Caco-2 (cell line): ENCODE results near the gene GOLGA6D. TPM values are rescaled to one million over a fixed set of nuclear protein-coding genes. Genes with fewer than 3 reads are reported as not detected.

Experiments used
- BruUV-seq: library from RNA; stranded (reverse); fragments of 400-500 nt; replicated peaks from 2 replicates; lab custom pipeline; 2021; lab: Mats Ljungman, UMichigan
- CTCF ChIA-PET: fragments of 300-600 bp; sonication (Branson Sonifier 250); formaldehyde crosslinking; loops from one replicate; lab custom pipeline; 2022; ENCODE audit warnings: antibody characterized with exemption; lab: Charles Lee
- POLR2A ChIA-PET: fragments of 300-600 bp; sonication (Branson Sonifier 250); formaldehyde crosslinking; loops from one replicate; lab custom pipeline; 2022; ENCODE audit warnings: antibody characterized with exemption; lab: Charles Lee
- DNase-seq, 2 experiments: peaks; one replicate each; pipeline versions ENCODE4 v3.0.0 to v3.0.0-alpha.2; 2020 to 2022
- H3K27me3 ChIP-seq: replicated peaks from 2 replicates; pipeline ENCODE4 v1.6.0; 2011; ENCODE audit warnings: low read length; ENCODE audit not compliant: control insufficient read depth, insufficient read depth
- H3K36me3 ChIP-seq: 2 replicates; pipeline ENCODE4 v1.5.1; 2011; ENCODE audit warnings: low read length; ENCODE audit not compliant: control insufficient read depth, insufficient read depth
- H3K4me1 ChIP-seq: fragments of 250-450 bp; sonication (Bioruptor Pico); 2 replicates; pipeline ENCODE4 v1.5.1; 2020; ENCODE audit warnings: mild to moderate bottlenecking
- H3K4me3 ChIP-seq: 2 replicates; pipeline ENCODE4 v1.5.1; 2011; ENCODE audit warnings: low read depth, mild to moderate bottlenecking, control low read depth, low read length
- H3K9me3 ChIP-seq: fragments of 250-450 bp; sonication (Bioruptor Pico); 2 replicates; pipeline ENCODE4 v1.5.1; 2020; ENCODE audit warnings: mild to moderate bottlenecking, moderate library complexity
- H3K27ac Mint-ChIP-seq: one replicate; pipeline ENCODE4 v1.8.0; 2022; ENCODE audit warnings: mixed read lengths; ENCODE audit not compliant: unreplicated experiment
- H3K27me3 Mint-ChIP-seq: one replicate; pipeline ENCODE4 v1.8.0; 2022; ENCODE audit warnings: mixed read lengths; ENCODE audit not compliant: insufficient read depth, unreplicated experiment
- H3K36me3 Mint-ChIP-seq: one replicate; pipeline ENCODE4 v1.8.0; 2022; ENCODE audit warnings: mild to moderate bottlenecking, mixed read lengths; ENCODE audit not compliant: insufficient read depth, unreplicated experiment
- H3K4me1 Mint-ChIP-seq: one replicate; pipeline ENCODE4 v1.8.0; 2022; ENCODE audit warnings: low read depth, mixed read lengths; ENCODE audit not compliant: unreplicated experiment
- H3K4me3 Mint-ChIP-seq: one replicate; pipeline ENCODE4 v1.8.0; 2022; ENCODE audit warnings: mild to moderate bottlenecking, moderate library complexity, mixed read lengths; ENCODE audit not compliant: unreplicated experiment
- H3K9me3 Mint-ChIP-seq: one replicate; pipeline ENCODE4 v1.8.0; 2022; ENCODE audit warnings: mixed read lengths; ENCODE audit not compliant: unreplicated experiment
- intact Hi-C: fragments of 100-400 bp; cut with micrococcal nuclease; formaldehyde crosslinking; loops from one replicate; pipeline ENCODE4 v1.10.0; 2022; ENCODE audit not compliant: unreplicated experiment
- total RNA-seq: library from RNA; stranded (reverse); gene quantifications from 2 replicates; pipeline ENCODE4 v1.2.3, GENCODE V29; 2022
- TF ChIP-seq, protein P1 (sequence below), 2 experiments: fragments of 200-600 bp in 1 of 2; IDR thresholded peaks; 1 replicate in 1 of 2; 2 replicates in 1 of 2; pipeline versions ENCODE4 v1.5.1 to v1.8.0; 2011 to 2022; ENCODE audit warnings: antibody characterized with exemption in 1 of 2, control low read depth in 1 of 2, inconsistent platforms in 1 of 2, low read depth in 1 of 2, low read length in 1 of 2, mild to moderate bottlenecking in 1 of 2, moderate library complexity in 1 of 2; ENCODE audit not compliant: insufficient read depth in 1 of 2, severe bottlenecking in 1 of 2, unreplicated experiment in 1 of 2

GOLGA6D gene
- total RNA-seq, 1 experiment from 2014 or later = not detected

DNA sequence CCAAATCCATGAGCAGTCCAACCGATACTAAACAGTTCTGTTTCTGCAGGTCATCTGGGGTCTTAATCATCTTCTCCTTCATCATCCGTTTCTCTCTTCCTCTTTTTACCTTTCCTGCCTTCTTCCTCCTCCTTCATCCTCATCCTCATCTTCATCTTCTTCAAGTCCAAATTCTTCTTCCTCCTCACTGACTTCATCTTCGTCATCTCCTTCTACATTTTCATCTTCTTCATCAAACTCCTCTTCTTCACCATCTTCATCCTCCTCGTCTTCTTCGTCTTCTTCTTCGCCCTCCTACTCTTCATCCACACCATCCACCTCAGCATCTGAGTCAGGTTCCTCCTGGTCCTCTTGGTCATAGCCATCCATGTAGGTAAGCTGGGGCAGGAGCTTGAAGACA, 39.1 kb downstream of the GOLGA6D start:
- intact Hi-C loops = no loop called here
- Mint-ChIP-seq H3K4me3 (no peak overlapping the region), H3K27me3 (peaks cover 6% of the 10 kb centered on the region), H3K4me1 (peaks cover 5% of the 10 kb centered on the region), H3K27ac (no peak overlapping the region), H3K36me3 (no peaks in the 10 kb centered on the region), H3K9me3 (peaks cover 10% of the 10 kb centered on the region)
- ChIA-PET POLR2A (no interaction called here), CTCF (interaction anchor here (0.7 kb wide), 1 partner anchor 117 kb away, joined by 5 read pairs; no protein-coding TSS in a partner anchor)
- BruUV-seq = no TSS peak
- Histone ChIP-seq H3K36me3 (no peaks in the 10 kb centered on the region), H3K4me3 (no peak overlapping the region), H3K4me1 (no peaks in the 10 kb centered on the region), H3K27me3 (no peaks in the 10 kb centered on the region), H3K9me3 (no peaks in the 10 kb centered on the region)
- no peak for DNase-seq
- TF ChIP-seq, protein P1, sequence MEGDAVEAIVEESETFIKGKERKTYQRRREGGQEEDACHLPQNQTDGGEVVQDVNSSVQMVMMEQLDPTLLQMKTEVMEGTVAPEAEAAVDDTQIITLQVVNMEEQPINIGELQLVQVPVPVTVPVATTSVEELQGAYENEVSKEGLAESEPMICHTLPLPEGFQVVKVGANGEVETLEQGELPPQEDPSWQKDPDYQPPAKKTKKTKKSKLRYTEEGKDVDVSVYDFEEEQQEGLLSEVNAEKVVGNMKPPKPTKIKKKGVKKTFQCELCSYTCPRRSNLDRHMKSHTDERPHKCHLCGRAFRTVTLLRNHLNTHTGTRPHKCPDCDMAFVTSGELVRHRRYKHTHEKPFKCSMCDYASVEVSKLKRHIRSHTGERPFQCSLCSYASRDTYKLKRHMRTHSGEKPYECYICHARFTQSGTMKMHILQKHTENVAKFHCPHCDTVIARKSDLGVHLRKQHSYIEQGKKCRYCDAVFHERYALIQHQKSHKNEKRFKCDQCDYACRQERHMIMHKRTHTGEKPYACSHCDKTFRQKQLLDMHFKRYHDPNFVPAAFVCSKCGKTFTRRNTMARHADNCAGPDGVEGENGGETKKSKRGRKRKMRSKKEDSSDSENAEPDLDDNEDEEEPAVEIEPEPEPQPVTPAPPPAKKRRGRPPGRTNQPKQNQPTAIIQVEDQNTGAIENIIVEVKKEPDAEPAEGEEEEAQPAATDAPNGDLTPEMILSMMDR (IDR thresholded peaks at IDR 0.05; ENCODE audit: insufficient read depth in 1 of 2, low read depth in 1 of 2, low read length in 1 of 2, severe bottlenecking in 1 of 2, unreplicated experiment in 1 of 2) = no peak

- ChIA-PET POLR2A (no interaction called here), CTCF (no interaction called here)
- no peaks in the 10 kb centered on the region for H3K27me3 ChIP-seq
- no peaks in the 10 kb centered on the region for H3K4me1 ChIP-seq
- no peaks in the 10 kb centered on the region for H3K36me3 ChIP-seq
- Mint-ChIP-seq H3K4me3 (no peak overlapping the region), H3K36me3 (no peaks in the 10 kb centered on the region), H3K9me3 (peaks cover 10% of the 10 kb centered on the region), H3K27me3 (peaks cover 3% of the 10 kb centered on the region), H3K27ac (no peak overlapping the region), H3K4me1 (peaks cover 5% of the 10 kb centered on the region)
- no peak for DNase-seq
- BruUV-seq = no TSS peak
- intact Hi-C loops = no loop called here
- no peak overlapping the region for H3K4me3 ChIP-seq
- H3K9me3 ChIP-seq = no peaks in the 10 kb centered on the region
- TF ChIP-seq, protein P1 (IDR thresholded peaks at IDR 0.05; ENCODE audit: insufficient read depth in 1 of 2, low read depth in 1 of 2, low read length in 1 of 2, severe bottlenecking in 1 of 2, unreplicated experiment in 1 of 2) = no peak
Observed at GRCh38 chr15:75325922-75326321, 43.3 kb downstream of the GOLGA6D start.

DNA sequence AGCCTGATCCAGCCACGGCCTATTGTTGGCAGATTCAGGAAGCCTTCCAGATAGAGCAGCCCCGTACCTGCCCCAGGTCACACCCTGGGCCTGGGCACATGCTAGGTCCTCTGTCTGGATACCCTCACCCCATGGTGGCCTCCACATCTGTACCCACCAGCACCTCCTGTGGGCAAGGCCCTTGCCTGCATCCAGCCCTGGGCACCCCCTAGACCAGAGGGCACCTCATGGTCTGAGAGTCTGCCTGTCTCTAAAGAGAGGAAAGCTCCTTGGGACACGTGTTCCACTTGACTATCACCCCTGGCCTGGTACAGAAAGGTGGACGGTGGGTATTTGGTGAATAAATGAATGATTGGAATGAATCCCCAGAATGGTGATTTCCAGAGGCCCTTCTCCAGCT, 44.4 kb downstream of the GOLGA6D start:
- Mint-ChIP-seq H3K36me3 (no peaks in the 10 kb centered on the region), H3K9me3 (peaks cover 3% of the 10 kb centered on the region), H3K4me1 (peaks cover 5% of the 10 kb centered on the region), H3K4me3 (no peak overlapping the region), H3K27ac (no peak overlapping the region), H3K27me3 (no peaks in the 10 kb centered on the region)
- Histone ChIP-seq H3K4me3 (no peak overlapping the region), H3K4me1 (no peaks in the 10 kb centered on the region), H3K9me3 (no peaks in the 10 kb centered on the region), H3K27me3 (no peaks in the 10 kb centered on the region), H3K36me3 (no peaks in the 10 kb centered on the region)
- ChIA-PET POLR2A (no interaction called here), CTCF (no interaction called here)
- TF ChIP-seq, protein P1 (IDR thresholded peaks at IDR 0.05; ENCODE audit: insufficient read depth in 1 of 2, low read depth in 1 of 2, low read length in 1 of 2, severe bottlenecking in 1 of 2, unreplicated experiment in 1 of 2) = no peak
- no TSS peak for BruUV-seq
- DNase-seq = no peak
- intact Hi-C loops = no loop called here
